Inflammatory macrophage treated with lipopolysaccharide for 1 hour (primary cell): ENCODE data around the gene NEU4.
"Not testable (repeated sequence)": the region's sequence is repeated elsewhere in the genome, so short reads cannot be mapped to it uniquely, and the experiment has no call there.

Experiments used
- DNase-seq, 2 donors: peaks; one replicate each; pipeline ENCODE4 v3.0.0-alpha.2; 2020 to 2022

NEU4 gene

DNA sequence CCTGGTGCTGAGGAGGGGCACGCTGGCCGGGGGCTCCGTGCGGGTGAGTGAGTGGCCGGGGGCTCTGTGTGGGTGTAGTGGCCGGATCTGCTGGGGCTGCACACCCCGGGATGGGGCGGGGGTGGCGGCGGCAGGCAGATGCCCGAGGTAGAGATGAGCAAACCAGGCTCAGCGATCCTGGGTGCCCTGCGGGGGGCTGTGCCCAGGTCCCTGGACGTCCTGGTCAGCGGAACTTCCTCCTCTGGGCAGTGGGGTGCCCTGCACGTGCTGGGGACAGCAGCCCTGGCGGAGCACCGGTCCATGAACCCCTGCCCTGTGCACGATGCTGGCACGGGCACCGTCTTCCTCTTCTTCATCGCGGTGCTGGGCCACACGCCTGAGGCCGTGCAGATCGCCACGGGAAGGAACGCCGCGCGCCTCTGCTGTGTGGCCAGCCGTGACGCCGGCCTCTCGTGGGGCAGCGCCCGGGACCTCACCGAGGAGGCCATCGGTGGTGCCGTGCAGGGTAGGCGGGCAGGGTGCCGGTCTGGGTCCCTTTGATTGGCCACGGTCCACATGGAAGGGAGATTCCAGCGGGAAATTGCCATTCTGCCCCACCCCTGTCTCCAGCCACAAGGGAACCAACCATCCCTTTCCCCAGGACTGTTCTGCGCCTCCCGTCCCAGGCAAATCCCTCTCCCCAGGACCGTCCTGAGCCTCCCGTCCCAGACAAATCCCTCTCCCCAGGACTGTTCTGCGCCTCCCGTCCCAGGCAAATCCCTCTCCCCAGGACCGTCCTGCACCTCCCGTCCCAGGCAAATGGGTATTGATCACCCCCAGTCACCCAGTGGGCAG is 5.9 kb downstream of the NEU4 start:
- DNase-seq, result no peak

- DNase-seq, result no peak
Measured at GRCh38 chr2:241815477-241816430, 6.8 kb downstream of the NEU4 start.

GRCh38 chr2:241816431-241817121 is 7.6 kb downstream of the NEU4 start:
- no peak for DNase-seq

DNA sequence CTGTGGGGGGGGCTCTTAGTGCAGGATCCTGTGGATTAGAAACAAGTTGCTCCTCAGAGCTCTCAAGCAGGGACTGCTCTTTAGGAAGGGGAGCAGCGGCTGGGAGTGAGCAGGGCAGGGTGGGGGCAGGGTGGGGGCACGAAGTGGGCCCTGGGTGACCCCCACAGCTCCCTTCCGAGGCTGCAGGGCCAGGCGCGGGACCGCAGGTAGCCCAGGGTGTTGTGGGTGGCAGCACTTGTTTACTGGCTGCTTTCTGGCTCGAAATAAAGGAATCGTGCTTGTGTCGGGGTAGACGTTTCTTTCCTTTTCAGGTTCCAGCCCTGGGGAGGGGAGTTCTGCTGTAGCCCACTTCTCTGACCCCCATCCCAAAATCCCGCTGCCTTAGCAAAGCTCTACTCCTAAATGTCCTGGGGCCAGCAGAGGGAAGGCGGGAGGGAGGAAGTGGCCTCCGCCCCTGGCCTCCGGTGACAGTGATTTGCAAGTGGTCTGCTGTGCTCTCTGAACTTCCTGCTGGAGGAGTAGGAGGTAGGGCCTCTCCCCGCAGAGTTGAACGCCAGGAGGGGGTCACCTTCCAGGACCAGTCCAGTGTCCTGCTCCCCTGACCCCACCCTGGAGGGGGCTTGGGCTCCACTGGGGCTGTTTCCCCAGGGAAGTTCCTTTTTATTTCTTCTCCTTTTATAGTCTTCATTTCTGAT is 8.3 kb downstream of the NEU4 start:
- DNase-seq, result peak in 1 of 2 donors; percentile 12

GRCh38 chr2:241817821-241818215 is 8.8 kb downstream of the NEU4 start:
- DNase-seq, result not testable (repeated sequence)

DNA sequence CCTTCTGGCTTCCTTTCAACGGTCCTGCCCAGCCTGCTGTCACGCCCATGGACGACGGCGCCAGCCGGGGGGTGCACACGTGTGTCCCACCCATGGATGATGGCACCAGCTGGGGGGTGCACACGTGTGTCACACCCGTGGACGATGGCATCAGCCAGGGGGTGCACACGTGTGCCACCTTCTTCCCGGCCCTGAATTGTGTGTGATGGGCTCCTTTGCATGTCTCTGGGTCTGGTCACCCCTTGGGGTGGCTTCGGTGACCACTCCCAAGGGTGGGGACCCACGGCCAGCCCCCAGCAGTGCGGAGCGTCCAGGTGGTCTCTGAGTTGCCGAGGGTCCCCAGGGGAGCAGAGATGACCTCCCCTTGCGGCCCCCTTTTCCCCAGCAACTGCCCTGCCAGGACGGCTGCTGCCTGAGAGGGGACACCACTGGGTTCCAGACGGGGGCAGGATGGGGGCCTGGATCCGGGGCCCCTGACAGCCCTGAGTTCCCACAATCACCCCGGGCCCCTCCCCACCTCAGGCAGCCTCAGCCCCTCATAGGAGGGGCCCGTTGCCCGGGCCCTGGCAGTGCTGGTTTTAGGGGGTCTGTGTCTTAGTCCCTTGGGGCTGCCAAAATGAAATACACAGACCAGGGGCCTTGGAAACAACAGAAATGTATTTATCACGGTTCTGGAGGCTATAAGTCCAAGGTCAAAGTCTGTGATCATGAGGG is 9.4 kb downstream of the NEU4 start:
- DNase-seq, result no peak

DNA sequence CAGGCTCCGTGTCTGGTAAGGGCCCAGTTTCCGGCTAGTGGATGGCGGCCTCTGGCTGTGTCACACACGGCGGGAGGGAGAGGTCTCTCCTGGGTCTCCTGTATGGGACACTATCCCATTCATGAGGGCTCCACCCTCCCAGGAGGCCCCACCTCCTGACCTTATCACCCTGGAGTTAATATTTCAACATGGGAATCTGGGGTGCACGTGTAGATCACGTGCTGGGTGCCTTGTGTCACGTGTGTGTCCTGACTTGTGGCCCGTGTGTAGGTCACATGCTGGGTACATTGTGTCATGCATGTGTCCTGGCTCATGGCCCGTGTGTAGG is 9.9 kb downstream of the NEU4 start:
- no peak for DNase-seq

- not testable (repeated sequence) for DNase-seq
Measured at GRCh38 chr2:241819947-241820624, 11.1 kb downstream of the NEU4 start.

DNA sequence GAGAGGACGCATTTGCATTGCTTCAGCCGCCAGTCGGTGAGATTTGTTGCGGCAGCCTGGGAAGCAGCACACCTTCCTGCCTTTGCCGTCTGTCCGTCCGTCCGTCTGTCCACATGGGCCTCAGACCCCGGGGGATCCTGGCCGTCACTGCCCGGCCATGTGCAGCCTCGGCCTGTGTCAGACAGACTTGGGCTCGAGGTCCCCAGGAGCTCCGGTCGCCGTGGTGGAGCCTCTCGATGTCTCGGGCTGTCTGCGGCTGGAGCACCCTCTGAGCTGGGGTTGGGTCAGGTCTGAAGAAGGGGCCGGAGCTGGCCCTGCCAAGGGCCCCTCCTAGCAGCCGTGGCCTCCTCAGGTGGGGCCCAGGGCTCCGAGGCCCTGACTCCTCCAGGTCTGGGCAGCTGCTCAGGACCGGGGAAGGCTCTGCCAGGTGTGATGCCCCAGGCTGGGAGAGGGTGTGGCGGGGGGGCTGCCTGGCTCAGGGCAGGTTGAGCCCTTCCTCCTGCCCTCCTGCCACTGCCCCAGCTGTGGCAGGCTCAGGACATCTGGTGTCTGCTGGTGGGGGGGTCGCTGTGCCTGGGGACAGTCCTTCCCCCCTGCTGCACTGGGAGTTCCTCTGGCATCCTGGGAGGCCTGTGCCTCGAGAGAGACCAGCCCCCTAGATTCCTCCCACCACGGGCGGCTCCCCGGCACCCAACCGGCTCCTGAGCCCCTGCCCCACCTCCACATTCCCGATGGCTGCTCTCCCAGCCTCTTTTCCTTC is 11.8 kb downstream of the NEU4 start:
- DNase-seq, result no peak

DNA sequence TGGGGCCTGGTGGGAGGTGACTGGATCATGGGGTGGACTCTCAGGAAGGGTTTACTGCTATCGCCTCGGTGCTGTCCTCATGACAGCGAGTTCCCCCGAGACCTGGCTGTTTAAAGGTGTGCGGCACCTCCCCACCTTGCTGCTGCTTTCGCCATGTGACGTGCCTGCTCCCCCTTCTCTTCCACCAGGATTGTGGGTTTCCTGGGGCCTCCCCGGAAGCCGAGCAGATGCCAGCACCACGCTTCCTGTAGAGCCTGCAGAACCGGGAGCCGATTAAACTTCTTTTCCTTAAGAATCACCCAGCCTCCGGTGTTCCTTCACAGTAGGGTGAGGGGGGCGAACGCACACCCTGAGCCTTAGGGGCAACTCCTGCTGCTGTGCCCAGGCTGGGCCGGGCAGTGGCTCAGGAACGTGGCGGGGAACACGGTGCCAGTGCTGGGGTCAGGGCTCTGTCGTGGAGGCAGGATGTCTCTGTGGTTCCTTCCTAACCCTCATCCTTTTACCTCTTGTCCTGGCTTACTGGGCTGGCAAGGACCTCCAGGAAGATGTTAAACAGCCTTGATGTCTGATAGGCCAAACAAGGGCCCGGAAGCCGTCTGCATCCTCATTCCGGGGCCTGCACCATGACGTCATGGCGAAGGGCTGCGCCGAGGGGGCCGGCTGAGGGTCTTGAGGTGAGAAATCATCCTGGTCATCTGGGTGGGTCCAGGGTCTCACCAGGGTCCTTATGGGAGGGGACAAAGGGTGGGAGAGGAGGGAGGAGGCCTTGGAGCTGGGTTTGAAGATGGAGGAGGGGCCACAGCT is 12.7 kb downstream of the NEU4 start:
- DNase-seq, result no peak

DNA sequence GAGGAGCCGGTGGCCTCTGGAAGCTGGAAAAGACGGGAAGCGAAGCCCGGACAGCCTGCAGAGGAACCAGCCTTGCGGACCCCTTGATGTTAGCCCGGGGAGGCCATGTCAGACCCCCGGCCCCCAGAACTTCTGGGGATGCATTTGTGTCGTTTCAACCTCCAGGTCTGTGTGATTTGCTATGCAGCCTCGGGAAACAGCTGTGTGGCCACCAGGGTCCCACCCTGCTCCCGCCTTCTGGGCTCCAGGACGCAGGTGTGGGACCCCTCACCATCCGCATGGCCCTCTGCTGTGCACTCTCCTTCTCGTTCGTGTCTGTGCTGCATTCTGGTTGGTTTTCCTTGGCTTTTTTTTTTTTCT is 13.3 kb downstream of the NEU4 start:
- no peak for DNase-seq

DNA sequence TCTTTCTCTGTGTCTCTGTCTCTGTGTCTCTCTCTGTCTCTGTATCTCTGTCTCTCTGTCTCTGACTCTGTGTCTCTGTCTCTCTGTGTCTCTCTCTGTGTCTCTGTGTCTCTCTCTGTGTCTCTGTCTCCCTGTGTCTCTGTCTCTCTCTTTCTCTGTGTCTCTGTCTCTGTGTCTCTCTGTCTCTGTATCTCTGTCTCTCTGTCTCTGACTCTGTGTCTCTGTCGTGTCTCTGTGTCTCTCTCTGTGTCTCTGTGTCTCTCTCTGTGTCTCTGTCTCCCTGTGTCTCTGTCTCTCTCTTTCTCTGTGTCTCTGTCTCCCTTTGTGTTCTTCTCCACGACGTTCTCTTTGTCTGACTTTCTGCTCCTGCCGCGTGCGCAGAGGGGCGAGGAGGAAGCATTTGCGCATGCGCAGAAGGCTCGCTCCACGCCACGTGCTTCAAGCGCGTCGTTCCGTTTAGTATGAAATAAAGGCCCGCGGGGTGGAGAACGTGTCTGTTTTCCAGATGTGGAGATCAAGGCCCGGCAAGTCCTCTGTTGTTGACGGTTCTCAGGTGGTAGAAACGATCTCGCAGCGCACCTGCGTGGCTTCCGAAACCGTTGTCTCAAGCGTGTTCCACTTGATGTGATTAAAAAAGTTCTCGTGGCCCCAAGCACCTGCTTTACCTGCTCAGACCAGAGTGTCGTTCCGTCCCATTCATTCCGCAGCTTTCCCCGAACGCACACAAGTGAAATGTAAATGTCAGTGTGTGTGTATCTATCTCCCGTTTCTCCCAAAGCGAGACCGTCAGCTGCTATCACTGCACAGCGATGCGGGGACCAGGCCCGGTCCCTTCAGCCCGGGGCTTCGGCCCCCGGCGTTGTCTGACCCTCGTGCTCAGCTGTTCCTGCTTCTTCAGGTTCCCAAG is 14.8 kb downstream of the NEU4 start:
- DNase-seq, result not testable (repeated sequence)

- DNase-seq, result no peak
Measured at GRCh38 chr2:241827394-241827793, 18.4 kb downstream of the NEU4 start.

GRCh38 chr2:241833101-241833663 is 24.2 kb downstream of the NEU4 start:
- DNase-seq, result no peak

- DNase-seq, result not testable (repeated sequence)
Measured at GRCh38 chr2:241833756-241834526, 24.9 kb downstream of the NEU4 start.

DNA sequence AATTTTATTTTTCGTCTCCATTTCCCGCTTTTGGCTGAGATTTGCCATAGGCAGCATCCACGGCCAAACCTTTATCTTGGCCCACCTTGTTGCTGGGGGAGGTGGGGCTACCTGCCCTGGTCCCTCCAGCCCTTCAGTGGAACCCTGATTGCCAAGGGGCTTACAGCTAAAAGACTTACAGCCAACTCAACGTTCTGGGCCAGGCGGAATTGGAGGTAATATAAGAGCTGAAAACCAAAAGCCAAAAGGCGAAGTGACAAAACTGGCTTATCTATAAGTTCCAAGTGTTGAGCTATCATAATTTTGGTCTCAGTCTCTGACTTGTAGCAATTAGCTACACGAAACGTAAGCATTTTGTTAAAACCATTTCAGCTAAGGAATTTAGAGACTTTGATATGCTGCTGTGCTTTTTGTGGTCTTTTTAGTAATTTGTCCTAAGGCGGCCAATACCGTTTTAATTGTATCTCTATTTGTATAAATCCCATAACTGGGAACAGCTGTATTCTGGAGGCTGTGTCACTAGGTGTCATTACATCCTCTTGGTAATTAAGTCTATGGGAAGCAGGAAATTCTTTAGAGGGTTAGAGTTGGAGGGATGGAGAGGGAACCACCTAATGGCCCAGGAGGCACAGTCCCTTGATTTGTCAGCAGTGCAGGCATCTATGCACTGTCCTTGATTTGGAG is 25.7 kb downstream of the NEU4 start:
- DNase-seq, result no peak

- DNase-seq, result no peak
Measured at GRCh38 chr2:241835611-241836010, 26.6 kb downstream of the NEU4 start.
